ENCODE results near the gene SEMA6B.

Gene SEMA6B

GRCh38 chr19:4587527-4587926 lies 28.0 kb upstream of the SEMA6B start:
- no peak for DNase-seq (ENCODE audit: low read depth)

- DNase-seq (ENCODE audit: low read depth) = no peak
These were observed 27.2 kb upstream of the SEMA6B start for GRCh38 chr19:4586691-4587090.

GRCh38 chr19:4586245-4586644 lies 26.8 kb upstream of the SEMA6B start:
- no peak for DNase-seq (ENCODE audit: low read depth)

- DNase-seq (ENCODE audit: low read depth) = no peak
These were observed 26.1 kb upstream of the SEMA6B start for GRCh38 chr19:4585556-4585955.

GRCh38 chr19:4584670-4585460 lies 25.4 kb upstream of the SEMA6B start:
- no peak for DNase-seq (ENCODE audit: low read depth)

- DNase-seq (ENCODE audit: low read depth) = no peak
These were observed 24.6 kb upstream of the SEMA6B start for GRCh38 chr19:4583961-4584669.

- no peak for DNase-seq (ENCODE audit: low read depth)
These were observed 23.7 kb upstream of the SEMA6B start for GRCh38 chr19:4582980-4583842.

- no peak for DNase-seq (ENCODE audit: low read depth)
These were observed 22.4 kb upstream of the SEMA6B start for GRCh38 chr19:4581666-4582553.

GRCh38 chr19:4580961-4581665 lies 21.6 kb upstream of the SEMA6B start:
- DNase-seq (ENCODE audit: low read depth) = no peak

- no peak for DNase-seq (ENCODE audit: low read depth)
These were observed 20.8 kb upstream of the SEMA6B start for GRCh38 chr19:4580021-4580901.

- DNase-seq (ENCODE audit: low read depth) = no peak
These were observed 19.9 kb upstream of the SEMA6B start for GRCh38 chr19:4579389-4579788.

GRCh38 chr19:4578552-4579248 lies 19.2 kb upstream of the SEMA6B start:
- DNase-seq (ENCODE audit: low read depth) = no peak

GRCh38 chr19:4577020-4577782 lies 17.7 kb upstream of the SEMA6B start:
- no peak for DNase-seq (ENCODE audit: low read depth)

GRCh38 chr19:4576016-4576933 lies 16.8 kb upstream of the SEMA6B start:
- DNase-seq (ENCODE audit: low read depth) = peak; percentile 33

- no peak for DNase-seq (ENCODE audit: low read depth)
These were observed 16.0 kb upstream of the SEMA6B start for GRCh38 chr19:4575267-4576015.

GRCh38 chr19:4573682-4574081 lies 14.2 kb upstream of the SEMA6B start:
- no peak for DNase-seq (ENCODE audit: low read depth)
